H1 (cell line): ENCODE measurements around the gene IDI2. TPM values are rescaled to one million over a fixed set of nuclear protein-coding genes. Genes with fewer than 3 reads are reported as not detected.

ENCODE experiments used
- CTCF ChIA-PET: fragments of 300-600 bp; sonication (Branson Sonifier 250); formaldehyde crosslinking; loops from one replicate; lab custom pipeline; 2021; ENCODE audit not compliant: partially characterized antibody; lab: Charles Lee
- POLR2A ChIA-PET: fragments of 300-600 bp; sonication (Branson Sonifier 250); formaldehyde crosslinking; loops from one replicate; lab custom pipeline; 2021; ENCODE audit warnings: inconsistent platforms; ENCODE audit not compliant: partially characterized antibody; lab: Charles Lee
- DNase-seq, 2 experiments: peaks; one replicate each; pipeline versions ENCODE4 v3.0.0 to v3.0.0-alpha.2; 2010 to 2022; ENCODE audit warnings: low spot score in 2 of 2, low read depth in 1 of 2, mixed read lengths in 1 of 2
- FAIRE-seq: peaks from 2 replicates; lab custom pipeline; 2011; peaks lifted over from hg19 to GRCh38; lab: Jason Lieb, UNC
- H2AFZ ChIP-seq: 2 replicates; pipeline ENCODE4 v1.8.1; 2012; ENCODE audit warnings: low read length, inconsistent platforms
- H2AK5ac ChIP-seq: 2 replicates; pipeline ENCODE4 v1.6.1; 2013; ENCODE audit warnings: low read depth, low read length
- H2BK120ac ChIP-seq: replicated peaks from 2 replicates; pipeline ENCODE3; 2013; ENCODE audit warnings: low read depth, low read length, inconsistent platforms
- H2BK12ac ChIP-seq: 2 replicates; pipeline ENCODE4 v1.6.1; 2013; ENCODE audit warnings: low read depth, low read length
- H2BK15ac ChIP-seq: 2 replicates; pipeline ENCODE4 v1.6.1; 2013; ENCODE audit warnings: low read length
- H2BK20ac ChIP-seq: 2 replicates; pipeline ENCODE4 v1.6.1; 2013; ENCODE audit warnings: low read length
- H2BK5ac ChIP-seq: 2 replicates; pipeline ENCODE4 v1.6.1; 2013; ENCODE audit warnings: low read depth, low read length
- H3K14ac ChIP-seq: 2 replicates; pipeline ENCODE4 v1.6.1; 2013; ENCODE audit warnings: inconsistent platforms; ENCODE audit not compliant: insufficient read length
- H3K18ac ChIP-seq: 2 replicates; pipeline ENCODE4 v1.6.1; 2013; ENCODE audit warnings: low read length; ENCODE audit errors: extremely low read depth
- H3K23ac ChIP-seq: 2 replicates; pipeline ENCODE4 v1.6.1; 2013; ENCODE audit warnings: inconsistent platforms; ENCODE audit not compliant: insufficient read length
- H3K23me2 ChIP-seq: 2 replicates; pipeline ENCODE4 v1.6.1; 2013; ENCODE audit warnings: low read depth, low read length
- H3K27ac ChIP-seq: 2 replicates; pipeline ENCODE4 v1.6.1; 2011; ENCODE audit warnings: low read depth, low read length, inconsistent platforms
- H3K27me3 ChIP-seq, 4 experiments: replicated peaks in 1 of 4; 1 replicate in 1 of 4; 2 replicates in 3 of 4; pipeline versions ENCODE4 v1.6.1 to v1.8.1; 2011 to 2013; ENCODE audit warnings: low read length in 3 of 4, mild to moderate bottlenecking in 3 of 4, inconsistent platforms in 2 of 4, mixed read lengths in 2 of 4, moderate library complexity in 1 of 4; ENCODE audit not compliant: control insufficient read depth in 3 of 4, insufficient read depth in 3 of 4; ENCODE audit errors: extremely low read depth in 1 of 4
- H3K36me3 ChIP-seq, 4 experiments: 2 replicates each; pipeline versions ENCODE4 v1.6.1 to v1.8.1; 2011 to 2013; ENCODE audit warnings: mild to moderate bottlenecking in 4 of 4, low read length in 3 of 4, moderate library complexity in 2 of 4, control low read depth in 1 of 4, inconsistent platforms in 1 of 4; ENCODE audit not compliant: insufficient read depth in 4 of 4, control insufficient read depth in 2 of 4
- H3K4ac ChIP-seq: replicated peaks from 2 replicates; pipeline ENCODE3; 2013; ENCODE audit warnings: low read length, low read depth, mixed read lengths, inconsistent platforms; ENCODE audit not compliant: insufficient read length
- H3K4me1 ChIP-seq, 4 experiments: replicated peaks in 1 of 4; 1 replicate in 1 of 4; 2 replicates in 3 of 4; pipeline versions ENCODE4 v1.6.1 to v1.8.1; 2011 to 2013; ENCODE audit warnings: low read length in 3 of 4, inconsistent platforms in 2 of 4, mixed read lengths in 1 of 4; ENCODE audit not compliant: insufficient read depth in 4 of 4, control insufficient read depth in 3 of 4
- H3K4me2 ChIP-seq, 2 experiments: 2 replicates each; pipeline versions ENCODE4 v1.6.1 to v1.8.1; 2011 to 2013; ENCODE audit warnings: low read depth in 2 of 2, low read length in 2 of 2, control low read depth in 1 of 2, inconsistent platforms in 1 of 2, mild to moderate bottlenecking in 1 of 2; ENCODE audit not compliant: insufficient read depth in 1 of 2
- H3K4me3 ChIP-seq, 4 experiments: fragments of 200-600, 300-600 bp in 1 of 4; sonication (generic), shearing (Covaris generic), sonication (Bioruptor Twin) in 1 of 4; 2 replicates each; pipeline versions ENCODE4 v1.5.1 to v1.8.1; 2011 to 2016; ENCODE audit warnings: low read length in 4 of 4, low read depth in 3 of 4, control low read depth in 2 of 4, inconsistent platforms in 2 of 4, mild to moderate bottlenecking in 2 of 4, mixed read lengths in 1 of 4, moderate library complexity in 1 of 4; ENCODE audit not compliant: insufficient read depth in 2 of 4; ENCODE audit errors: extremely low read depth in 1 of 4
- H3K56ac ChIP-seq: replicated peaks from 2 replicates; pipeline ENCODE3; 2013; ENCODE audit warnings: low read depth, mild to moderate bottlenecking, mixed read lengths, low read length, inconsistent platforms; ENCODE audit not compliant: insufficient read length
- H3K79me1 ChIP-seq: 2 replicates; pipeline ENCODE4 v1.6.1; 2013; ENCODE audit warnings: low read depth, low read length, control low read depth
- H3K79me2 ChIP-seq, 2 experiments: 2 replicates each; pipeline versions ENCODE4 v1.6.1 to v1.8.1; 2012 to 2013; ENCODE audit warnings: low read length in 2 of 2, mild to moderate bottlenecking in 2 of 2, inconsistent platforms in 1 of 2; ENCODE audit not compliant: insufficient read depth in 2 of 2, control insufficient read depth in 1 of 2
- H3K9ac ChIP-seq, 4 experiments: replicated peaks in 1 of 4; 1 replicate in 1 of 4; 2 replicates in 3 of 4; pipeline versions ENCODE4 v1.6.1 to v1.8.1; 2011 to 2013; ENCODE audit warnings: low read depth in 3 of 4, low read length in 3 of 4, control low read depth in 2 of 4, mild to moderate bottlenecking in 2 of 4, moderate library complexity in 2 of 4, inconsistent platforms in 1 of 4; ENCODE audit errors: extremely low read depth in 1 of 4
- H3K9me3 ChIP-seq, 2 experiments: 2 replicates each; pipeline versions ENCODE4 v1.6.1 to v1.8.1; 2012 to 2013; ENCODE audit warnings: mild to moderate bottlenecking in 2 of 2, moderate library complexity in 2 of 2, control low read depth in 1 of 2, inconsistent platforms in 1 of 2, low read depth in 1 of 2, low read length in 1 of 2, mixed read lengths in 1 of 2; ENCODE audit not compliant: insufficient read depth in 2 of 2
- H4K20me1 ChIP-seq, 2 experiments: replicated peaks in 1 of 2; 2 replicates each; pipeline versions ENCODE3 to v1.8.1; 2011 to 2013; ENCODE audit warnings: inconsistent platforms in 2 of 2, low read length in 2 of 2, mild to moderate bottlenecking in 1 of 2; ENCODE audit not compliant: insufficient read depth in 2 of 2, control insufficient read depth in 1 of 2
- H4K5ac ChIP-seq: 2 replicates; pipeline ENCODE4 v1.6.1; 2013; ENCODE audit warnings: low read length, low read depth, mixed read lengths, inconsistent platforms; ENCODE audit not compliant: insufficient read length
- H4K8ac ChIP-seq: 2 replicates; pipeline ENCODE4 v1.8.0; 2013; ENCODE audit warnings: mild to moderate bottlenecking, moderate library complexity, low read length, inconsistent platforms; ENCODE audit not compliant: insufficient read depth; ENCODE audit errors: extremely low read depth
- H4K91ac ChIP-seq: replicated peaks from 2 replicates; pipeline ENCODE3; 2013; ENCODE audit warnings: low read length, mixed read lengths, inconsistent platforms; ENCODE audit not compliant: insufficient read length
- NRF1 ChIP-seq: IDR thresholded peaks from 2 replicates; pipeline ENCODE4 v1.6.1; 2011; ENCODE audit warnings: mild to moderate bottlenecking, low read depth, low read length, improper control_type of control experiment
- WGBS, 2 experiments: shearing (Covaris generic) in 1 of 2; methylation state at CpG; one replicate each; pipeline versions ENCODE4 v1.1.6 to v1.1.7; 2013 to 2015; ENCODE audit warnings: low lambda C conversion rate in 2 of 2, mixed read lengths in 2 of 2, inconsistent platforms in 1 of 2, low coverage in 1 of 2, missing lambda C conversion rate in 1 of 2; ENCODE audit not compliant: insufficient replicate concordance in 2 of 2, insufficient coverage in 1 of 2, insufficient read length in 1 of 2; ENCODE audit errors: extremely low coverage in 1 of 2, missing lambda C conversion rate in 1 of 2; 5-methylcytosine and 5-hydroxymethylcytosine counted together
- polyA plus RNA-seq, 7 experiments: library from polyadenylated mRNA; depleted of rRNA in 3 of 7; stranded (reverse) in 5 of 7; unstranded in 2 of 7; fragments of >200 nt in 5 of 7; fragments of 200-250 nt in 2 of 7; gene quantifications; 1 replicate in 5 of 7; 2 replicates in 1 of 7; 4 replicates in 1 of 7; pipeline versions ENCODE4 v1.2.1 to v1.2.3, GENCODE V29; 2011 to 2013; ENCODE audit warnings: missing spikeins in 2 of 7, mixed read lengths in 2 of 7
- total RNA-seq: library from RNA; stranded (reverse); fragmentation: NEBNext Ultra II Directional; extraction: Animal tissue kit (Norgen Biotek cat#: 25700); gene quantifications from 2 replicates; pipeline ENCODE4 v1.2.1, GENCODE V29; 2021

Gene IDI2
- total and polyA plus RNA-seq, 2 of the 8 experiments (the other 6 are each of a cell fraction or from before 2014, with no cell fraction given), result not detected

GRCh38 chr10:997266-998022, 28.2 kb downstream of the IDI2 start:
- POLR2A ChIA-PET, result interaction anchor here (0.6 to 2.2 kb wide), 9 partner anchors 9 to 92 kb away, joined by 3 to 17 read pairs (median 5); partner anchors contain the start of gene GTPBP4
- Histone ChIP-seq H2BK20ac (no peak overlapping the region), H3K4ac (no peak overlapping the region)

More at GRCh38 chr10:997266-998022, 28.2 kb downstream of the IDI2 start:
- no peaks in the 10 kb centered on the region; a peak in 1 of 4 replicates for H3K9me3 ChIP-seq
- H2BK5ac ChIP-seq, result no peak overlapping the region
- H3K23me2 ChIP-seq, result no peaks in the 10 kb centered on the region
- no peaks in the 10 kb centered on the region for H3K27me3 ChIP-seq
- CTCF ChIA-PET, result interaction anchor here (1.4 kb wide), 1 partner anchor 14 kb away, joined by 4 read pairs; no protein-coding TSS in a partner anchor
- H3K18ac ChIP-seq, result no peak overlapping the region
- no peak overlapping the region for H2AFZ ChIP-seq
- H4K91ac ChIP-seq, result no peak overlapping the region
- 89% methylated on average over 19 of the region's 19 CpGs; no CpG with 5 or more reads in 1 of the 2 experiments for WGBS, 2 experiments
- no peak overlapping the region for H2BK12ac ChIP-seq
- H3K9ac ChIP-seq, result no peak overlapping the region
- H3K56ac ChIP-seq, result no peak overlapping the region
- no peak overlapping the region for H3K14ac ChIP-seq
- no peak for TF ChIP-seq NRF1
- H4K5ac ChIP-seq, result no peak overlapping the region
- DNase-seq (no peak), FAIRE-seq (no peak)
- no peak overlapping the region for H3K27ac ChIP-seq
- H3K36me3 ChIP-seq, result peaks cover 50 to 94% (median 81%) of the 10 kb centered on the region in 4 experiments
- H3K23ac ChIP-seq, result no peak overlapping the region
- H3K79me1 ChIP-seq, result no peaks in the 10 kb centered on the region; the same call in 1 of the 2 replicates
- H3K4me3 ChIP-seq, result no peak overlapping the region
- no peak overlapping the region for H2BK120ac ChIP-seq
- H3K4me2 ChIP-seq, result no peak overlapping the region
- H4K8ac ChIP-seq, result no peak overlapping the region
- H3K4me1 ChIP-seq, result no peaks in the 10 kb centered on the region
- H3K79me2 ChIP-seq, result peaks cover 3 to 55% of the 10 kb centered on the region in 2 experiments; a peak in 3 of 4 replicates
- no peak overlapping the region for H2AK5ac ChIP-seq
- H2BK15ac ChIP-seq, result no peak overlapping the region
- H4K20me1 ChIP-seq, result peaks cover 2 to 19% of the 10 kb centered on the region in 2 experiments
